GM15510 (cell line): ENCODE results near the gene OGFOD2.
A peak's percentile ranks its signal among the peaks of the same experiment; 100 is the strongest.

Experiments used
- POLR2A ChIP-seq: IDR thresholded peaks from 3 replicates; pipeline ENCODE4 v1.6.1; 2011; ENCODE audit warnings: borderline replicate concordance; ENCODE audit not compliant: insufficient read length; ENCODE audit errors: extremely low read depth

Gene OGFOD2

DNA sequence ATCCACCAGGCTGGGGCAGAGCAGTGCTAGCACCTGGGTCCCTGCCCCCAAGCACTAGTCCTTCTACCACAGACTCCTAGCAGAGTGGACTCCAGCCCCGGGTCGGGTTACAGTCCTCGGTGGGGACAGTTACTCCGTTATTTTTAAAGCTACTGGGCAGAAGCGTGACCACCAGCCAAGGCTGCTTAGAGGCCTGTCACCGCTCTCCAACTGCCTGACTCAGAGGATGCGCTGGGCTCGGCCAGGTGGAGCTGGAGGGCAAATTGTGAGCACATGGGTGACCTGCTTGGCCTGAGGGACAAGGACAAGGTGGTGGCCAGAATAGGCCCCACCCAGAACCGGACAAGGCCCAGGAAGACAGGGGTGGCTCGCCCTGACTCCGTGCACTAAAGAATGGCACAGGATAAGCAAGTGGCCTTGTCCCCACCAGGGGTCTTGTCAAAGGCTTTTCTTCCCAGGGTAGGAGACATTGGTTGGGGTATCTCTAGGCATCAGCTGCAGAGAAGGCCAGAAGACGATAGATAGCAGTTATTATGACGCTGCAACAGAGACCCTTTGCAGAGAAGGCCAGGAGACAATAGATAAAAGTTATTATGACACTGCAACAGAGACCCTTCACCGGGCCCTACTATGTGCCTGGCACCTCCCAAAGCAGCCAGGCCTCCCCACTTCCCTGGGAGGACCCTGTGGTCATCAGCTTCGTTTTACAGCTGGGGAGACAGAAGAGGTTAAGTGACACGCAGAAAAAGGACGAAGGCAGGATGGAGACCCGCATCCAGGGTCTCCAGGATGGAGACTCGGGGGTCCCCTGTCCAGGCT lies 10.4 kb upstream of the OGFOD2 start:
- TF ChIP-seq POLR2A, result no peak

DNA sequence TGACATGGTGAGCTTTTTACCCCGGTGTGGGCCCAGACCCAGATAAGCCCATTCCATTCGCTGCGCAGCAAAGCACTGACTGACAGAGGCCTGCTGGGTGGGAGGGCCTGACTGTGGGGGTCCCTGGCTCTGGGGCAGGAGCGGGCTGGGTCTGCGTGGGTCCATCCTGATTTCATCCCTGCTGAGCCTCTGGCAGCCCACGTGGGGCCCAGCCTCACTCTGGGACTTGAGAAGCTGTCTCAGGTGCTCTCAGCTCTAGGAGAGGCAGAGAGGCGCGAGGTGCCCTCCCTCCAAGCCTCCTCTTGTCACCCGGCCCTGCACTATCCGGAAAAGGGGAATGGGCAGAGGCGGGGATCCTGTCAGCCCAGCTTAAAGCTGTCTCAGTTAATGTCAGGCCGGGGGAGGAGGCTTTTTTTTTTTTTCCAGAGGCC lies 9.7 kb upstream of the OGFOD2 start:
- no peak for TF ChIP-seq POLR2A

DNA sequence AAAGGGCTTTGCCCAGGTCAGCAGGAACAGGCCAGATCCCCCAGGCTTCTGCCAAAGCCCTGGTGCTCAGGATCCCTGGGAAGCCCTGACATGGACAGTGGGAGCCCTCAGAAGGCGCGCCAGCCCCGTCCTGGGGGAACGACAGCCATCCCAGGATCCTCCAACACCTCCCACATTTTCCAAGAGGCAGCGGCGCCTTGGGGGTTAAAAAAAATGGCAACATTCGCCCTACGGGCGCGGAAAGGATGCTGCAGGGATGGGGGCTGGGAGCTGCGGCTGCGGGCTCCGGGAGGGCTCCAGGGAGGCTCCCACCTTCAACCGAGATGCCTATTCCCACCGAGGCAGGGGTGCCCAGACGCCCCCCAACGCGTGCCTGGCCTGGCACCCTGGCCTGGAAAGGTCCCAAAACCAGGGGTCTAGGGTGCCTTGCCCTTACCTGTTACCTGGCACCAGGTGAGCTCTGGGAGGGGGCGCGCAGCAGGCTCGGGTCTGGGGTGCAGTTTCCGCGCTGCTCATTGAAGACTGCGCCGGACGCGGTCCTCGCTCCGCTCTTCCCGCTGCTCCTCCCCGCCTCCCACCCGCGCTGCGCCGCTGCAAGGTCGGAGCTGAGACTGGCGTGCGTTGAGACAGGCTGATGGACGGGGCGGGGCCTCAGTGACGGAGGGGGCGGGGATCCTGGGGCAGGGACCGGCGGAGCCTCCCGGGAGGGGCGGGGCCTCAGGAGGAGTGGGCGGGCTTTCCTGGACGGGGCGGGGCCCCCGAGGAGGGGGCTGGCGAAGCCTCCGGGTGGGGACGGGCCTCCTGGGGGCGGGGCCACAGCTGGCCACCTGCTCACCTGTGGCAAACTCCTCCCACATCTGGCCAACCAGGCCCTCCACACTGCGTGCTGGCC lies 8.9 kb upstream of the OGFOD2 start, which contains the start of gene ABCB9:
TSS of gene ABCB9 (minus strand) at position 613 of the 892 bp plus-strand sequence. CDS start 6,228 bp downstream, outside the sequence.
- peak; percentile 45 for TF ChIP-seq POLR2A

DNA sequence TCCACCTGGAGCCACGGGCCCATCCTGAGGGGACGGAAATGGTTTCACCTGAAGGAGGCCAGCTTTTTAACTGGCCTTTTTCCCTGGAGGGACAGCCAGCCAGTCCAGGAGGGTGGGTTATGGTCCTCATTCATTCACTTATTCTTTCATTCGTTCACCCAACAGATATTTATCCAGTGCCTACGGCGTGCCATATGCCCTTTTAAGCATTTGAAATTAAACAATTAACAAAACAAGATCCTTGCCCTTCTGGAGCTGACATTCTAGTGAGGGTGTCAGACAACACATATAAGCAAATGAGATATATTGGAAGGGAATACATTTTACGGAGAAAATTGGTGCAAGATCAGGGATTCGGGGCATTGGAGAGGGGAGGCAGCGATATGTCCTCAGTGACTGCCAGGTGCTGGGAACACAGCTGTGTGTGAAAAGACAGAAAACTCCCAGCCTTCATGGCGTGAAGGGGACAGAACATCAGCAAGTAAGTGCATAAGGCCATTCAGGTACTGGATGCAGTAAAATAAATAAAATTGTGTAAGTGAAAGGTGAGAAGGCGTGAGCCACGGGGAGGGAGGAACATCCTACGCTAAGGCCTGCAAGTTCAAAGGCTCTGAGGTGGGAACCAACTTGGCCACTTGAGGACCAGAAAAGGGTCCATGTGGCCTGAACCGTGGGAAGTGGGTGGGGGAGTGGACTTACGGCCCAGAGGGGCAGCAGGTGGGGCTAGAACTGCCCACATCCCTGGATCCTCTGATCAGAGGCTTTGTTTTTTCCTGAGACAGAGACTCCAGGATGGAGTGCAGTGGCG lies 8.1 kb upstream of the OGFOD2 start:
- no peak for TF ChIP-seq POLR2A

DNA sequence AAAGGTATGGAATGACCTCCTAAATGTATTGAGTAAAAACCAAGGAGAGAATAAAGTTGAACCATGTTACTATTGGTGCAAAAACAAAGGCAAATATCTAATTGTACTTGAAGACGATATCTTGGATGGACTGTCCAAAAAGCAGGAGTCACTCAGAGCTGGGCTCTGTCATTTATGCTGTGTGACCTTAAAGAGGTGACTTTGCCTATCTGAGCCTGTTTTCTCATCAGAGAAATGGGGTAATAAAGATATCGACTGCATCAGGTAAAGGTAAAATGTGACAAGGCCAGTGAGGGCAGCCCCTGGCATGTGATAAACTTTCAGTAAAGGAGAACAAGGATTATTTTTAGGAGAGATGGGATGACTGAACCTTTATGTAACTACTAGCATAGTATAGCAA lies 6.9 kb upstream of the OGFOD2 start:
- TF ChIP-seq POLR2A, result no peak

DNA sequence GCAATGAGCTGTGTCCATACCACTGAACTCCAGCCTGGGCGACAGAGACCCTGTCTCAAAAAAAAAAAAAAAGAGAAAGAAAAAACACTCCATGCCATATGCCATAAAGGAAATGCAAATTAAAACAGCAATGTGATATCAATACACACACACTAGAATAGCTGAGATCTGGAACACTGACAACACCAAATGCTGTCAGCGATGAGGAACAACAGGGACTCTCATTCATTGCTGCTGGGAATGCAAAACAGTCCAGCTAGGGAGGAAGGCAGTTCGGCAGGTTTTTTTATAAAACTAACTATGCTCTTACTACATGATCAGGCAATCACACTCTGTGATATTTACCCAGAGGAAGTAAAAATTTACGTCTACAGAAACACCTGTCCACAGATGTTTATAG lies 5.4 kb upstream of the OGFOD2 start:
- TF ChIP-seq POLR2A, result no peak

DNA sequence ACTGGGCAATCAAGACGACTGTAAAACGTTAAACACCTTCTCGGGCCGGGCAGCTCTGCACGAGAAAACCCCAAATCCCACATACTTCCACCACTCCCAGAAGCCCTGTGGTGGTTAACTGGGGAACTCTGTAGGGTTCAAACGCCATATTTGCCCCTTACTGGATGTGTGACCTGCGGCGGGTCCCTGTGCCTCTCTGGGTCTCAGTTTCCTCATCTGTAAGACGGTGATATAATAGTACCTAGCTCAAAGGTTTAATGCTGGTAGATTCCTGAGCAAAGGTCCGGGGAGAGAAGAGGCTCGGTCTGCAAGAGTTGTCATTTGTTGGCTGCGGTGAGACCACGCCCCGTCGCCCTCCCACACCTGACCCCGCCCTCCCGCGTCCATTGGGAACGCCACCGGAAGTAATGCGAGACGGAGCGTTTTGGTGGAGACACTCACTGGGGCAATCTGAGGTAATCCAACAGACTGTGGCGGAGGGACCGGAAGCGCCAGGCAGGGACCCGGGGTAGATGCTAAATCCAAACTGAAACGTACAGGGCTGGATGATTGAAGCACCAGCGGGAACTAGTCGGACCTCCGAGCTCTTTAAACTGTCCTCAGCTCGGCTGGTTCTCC lies 661 bp upstream of the OGFOD2 start:
- TF ChIP-seq POLR2A, result peak; percentile 47

- no peak for TF ChIP-seq POLR2A
Measured at GRCh38 chr12:122975790-122976647, 975 bp downstream of the OGFOD2 start.

DNA sequence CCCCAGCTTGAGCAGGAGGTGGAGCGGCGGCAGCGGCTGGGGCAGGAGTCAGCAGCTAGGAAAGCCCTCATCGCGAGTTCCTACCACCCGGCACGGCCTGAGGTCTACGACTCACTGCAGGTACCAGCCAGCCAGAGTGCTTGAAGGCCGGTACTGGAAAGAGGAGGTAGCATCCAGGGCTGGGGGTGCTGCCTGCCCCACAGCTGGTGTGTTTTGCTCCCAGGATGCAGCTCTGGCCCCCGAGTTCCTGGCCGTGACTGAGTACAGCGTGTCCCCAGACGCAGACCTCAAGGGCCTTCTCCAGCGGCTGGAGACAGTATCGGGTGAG lies 1.6 kb downstream of the OGFOD2 start:
- no peak for TF ChIP-seq POLR2A

- TF ChIP-seq POLR2A, result no peak
Measured at GRCh38 chr12:122977153-122977552, 2.1 kb downstream of the OGFOD2 start.

- TF ChIP-seq POLR2A, result no peak
Measured at GRCh38 chr12:122977655-122978392, 2.8 kb downstream of the OGFOD2 start.

GRCh38 chr12:122978507-122978955 lies 3.5 kb downstream of the OGFOD2 start:
- TF ChIP-seq POLR2A, result no peak
